HG03571 (cell line): Measurements from ENCODE around the gene ACTA2.
"Not testable (repeated sequence)": the region's sequence is repeated elsewhere in the genome, so short reads cannot be mapped to it uniquely, and the experiment has no call there.

Experiments used
- ATAC-seq: cut with Tn5 transposase; IDR thresholded peaks from one replicate; pipeline ENCODE4 v1.9.1; 2021; ENCODE audit not compliant: unreplicated experiment

Gene ACTA2

DNA sequence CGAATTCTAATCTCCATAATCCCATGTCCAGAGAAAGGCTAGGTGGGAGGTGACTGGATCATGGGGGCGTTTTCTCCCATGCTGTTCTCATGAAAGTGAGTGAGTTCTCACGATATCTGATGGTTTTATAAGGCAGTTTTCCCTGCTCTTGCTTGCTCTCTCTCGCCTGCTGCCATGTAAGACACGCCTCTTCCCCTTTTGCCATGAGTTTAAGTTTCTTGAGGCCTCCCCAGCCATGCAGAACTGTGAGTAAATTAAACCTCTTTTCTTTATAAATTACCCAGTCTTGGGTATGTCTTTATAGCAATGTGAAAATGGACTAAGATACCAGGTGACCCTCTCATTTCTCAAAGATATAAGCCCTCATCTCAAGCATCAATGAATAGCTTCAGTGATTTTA, 1.1 kb upstream of the ACTA2 start:
- no peak for ATAC-seq

DNA sequence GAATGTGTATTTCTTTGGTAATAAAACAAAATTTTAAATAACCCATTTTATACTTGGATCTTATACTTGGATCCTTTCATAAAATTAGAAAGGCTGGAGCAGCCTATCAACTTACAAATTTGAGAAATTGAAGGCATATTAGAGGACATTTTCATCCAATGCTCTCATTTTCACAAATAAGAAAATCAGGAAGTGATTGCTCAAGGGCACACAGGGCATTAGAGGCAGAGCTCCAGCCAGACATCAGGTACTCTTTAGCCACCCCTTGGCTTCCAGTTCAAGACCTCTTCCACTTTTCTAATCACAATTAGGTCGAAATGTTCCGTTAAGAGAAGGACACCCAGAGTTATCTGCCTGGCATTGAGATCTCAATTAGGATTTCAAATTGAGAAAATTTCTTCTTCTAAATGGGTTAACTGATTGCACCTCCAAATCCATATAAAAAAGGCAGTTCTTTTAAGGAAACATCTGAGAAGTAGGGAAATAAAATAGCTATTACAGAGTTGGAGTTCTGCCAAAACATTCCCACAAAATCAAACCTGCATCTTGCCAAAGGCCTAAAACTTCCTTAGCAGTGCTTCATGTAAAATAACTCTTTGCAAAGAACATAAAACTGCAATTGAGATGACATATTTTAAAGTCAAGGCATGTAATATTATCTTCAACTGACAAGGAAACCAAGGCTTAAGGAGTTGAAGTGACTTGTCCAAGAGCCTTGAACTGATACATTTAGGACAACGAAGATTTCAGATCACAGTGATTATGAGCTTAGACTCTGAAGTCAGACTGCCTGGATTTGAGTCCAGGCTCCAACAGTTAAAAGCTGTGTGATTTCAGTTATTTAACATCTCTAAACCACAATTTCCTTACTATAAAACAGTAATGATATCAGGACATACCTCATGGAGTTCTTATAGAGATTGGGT, 2.4 kb downstream of the ACTA2 start:
- no peak for ATAC-seq

DNA sequence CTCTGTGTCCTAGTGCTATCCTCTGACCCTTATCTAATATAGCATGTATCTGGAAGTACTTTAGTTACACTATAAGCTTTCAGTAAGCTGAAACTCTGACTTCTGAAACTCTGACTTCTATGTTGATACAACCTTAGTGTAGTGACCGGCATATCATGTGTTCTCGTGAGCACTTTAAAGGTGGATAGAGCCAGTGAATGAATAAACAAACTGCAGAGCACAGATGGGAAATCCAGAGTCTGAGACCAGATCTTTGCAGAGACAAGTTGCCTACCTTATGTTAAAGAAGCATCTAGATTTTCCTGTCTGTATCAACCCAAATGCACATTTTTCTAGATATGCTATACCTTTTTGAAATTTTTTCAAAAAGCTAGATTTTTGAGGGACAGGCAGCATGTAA, 3.5 kb downstream of the ACTA2 start:
- no peak for ATAC-seq

- ATAC-seq, result no peak
These were observed 5.5 kb downstream of the ACTA2 start for GRCh38 chr10:88946965-88947590.

DNA sequence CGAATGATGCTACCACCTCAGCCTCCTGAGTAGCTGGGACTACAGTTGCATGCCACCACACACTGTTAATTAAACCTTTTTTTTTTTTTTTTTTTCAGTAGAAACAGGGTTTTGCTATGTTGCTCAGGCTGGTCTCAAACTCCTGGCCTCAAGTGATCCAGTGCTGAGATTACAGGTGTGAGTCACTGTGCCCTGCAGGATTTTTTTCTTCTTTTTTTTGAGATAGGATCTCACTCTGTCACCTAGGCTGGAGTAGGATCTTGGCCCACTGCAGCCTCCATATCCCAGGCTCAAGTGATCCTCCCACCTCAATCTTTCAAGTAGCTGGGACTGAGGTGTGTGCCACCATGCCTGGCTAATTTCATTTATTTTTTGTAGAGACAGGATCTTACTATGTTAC, 6.4 kb downstream of the ACTA2 start:
- ATAC-seq, result no peak

GRCh38 chr10:88944813-88945212, 7.8 kb downstream of the ACTA2 start:
- no peak for ATAC-seq

DNA sequence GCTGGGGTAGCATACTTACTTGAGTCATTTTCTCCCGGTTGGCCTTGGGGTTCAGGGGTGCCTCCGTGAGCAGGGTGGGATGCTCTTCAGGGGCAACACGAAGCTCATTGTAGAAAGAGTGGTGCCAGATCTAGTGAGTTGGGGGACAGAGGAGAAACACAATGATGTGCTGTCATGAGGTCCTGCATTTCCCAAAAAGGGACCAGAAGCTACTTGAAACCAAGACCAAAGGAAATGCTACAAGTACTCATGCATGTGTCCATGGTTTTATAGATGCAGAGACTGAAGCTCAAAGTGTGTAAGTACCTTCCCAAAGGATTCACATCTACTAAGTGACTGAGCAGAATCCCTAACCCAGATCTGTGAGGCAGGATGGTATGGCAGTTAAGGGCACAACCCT, 8.8 kb downstream of the ACTA2 start:
- ATAC-seq, result no peak

DNA sequence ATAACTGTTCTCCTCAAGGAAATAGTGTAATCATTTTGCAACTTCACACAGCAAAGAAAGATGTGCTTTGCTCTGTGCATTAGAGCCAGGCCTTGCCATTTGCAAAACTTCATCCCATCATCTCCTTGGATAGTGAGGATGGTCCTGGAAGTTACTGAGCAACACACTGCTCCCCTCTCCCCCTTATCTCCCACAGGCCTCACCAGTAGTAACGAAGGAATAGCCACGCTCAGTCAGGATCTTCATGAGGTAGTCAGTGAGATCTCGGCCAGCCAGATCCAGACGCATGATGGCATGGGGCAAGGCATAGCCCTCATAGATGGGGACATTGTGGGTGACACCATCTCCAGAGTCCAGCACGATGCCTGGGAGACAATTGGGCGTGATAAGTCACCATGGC, 11.5 kb downstream of the ACTA2 start:
- no peak for ATAC-seq

DNA sequence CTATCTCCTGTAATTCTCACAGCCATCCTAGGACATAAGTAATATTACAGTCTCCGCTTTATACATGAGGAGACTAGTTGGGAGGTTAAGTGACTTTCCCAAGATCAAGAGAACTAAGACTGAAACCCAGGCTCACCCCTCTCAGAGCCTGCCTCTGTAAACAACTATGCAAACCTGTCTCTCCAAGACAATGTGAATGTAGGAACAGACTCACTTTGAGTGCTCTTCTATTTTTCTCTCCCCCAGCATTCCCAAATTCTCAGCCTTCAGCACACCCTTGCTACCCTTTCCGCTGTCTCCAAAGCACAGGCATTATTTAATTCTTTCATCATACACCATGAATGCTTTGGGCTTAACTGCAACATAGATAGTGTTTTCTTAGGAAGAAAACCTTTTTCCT, 13.6 kb downstream of the ACTA2 start:
- ATAC-seq, result no peak

DNA sequence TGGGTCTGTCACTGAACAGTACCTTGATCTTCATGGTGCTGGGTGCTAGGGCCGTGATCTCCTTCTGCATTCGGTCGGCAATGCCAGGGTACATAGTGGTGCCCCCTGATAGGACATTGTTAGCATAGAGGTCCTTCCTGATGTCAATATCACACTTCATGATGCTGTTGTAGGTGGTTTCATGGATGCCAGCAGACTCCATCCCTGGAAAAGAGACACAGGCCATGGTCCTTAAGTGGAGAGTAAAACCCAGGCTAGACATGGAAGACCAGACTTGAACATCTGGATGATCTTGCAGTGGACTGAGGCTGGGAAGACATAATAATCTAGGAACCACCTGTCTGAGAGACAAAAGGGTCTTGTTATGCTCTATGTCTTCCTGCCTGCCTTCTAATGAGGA, 14.5 kb downstream of the ACTA2 start:
- no peak for ATAC-seq

GRCh38 chr10:88936656-88937055, 15.9 kb downstream of the ACTA2 start:
- no peak for ATAC-seq

- no peak for ATAC-seq
These were observed 17.5 kb downstream of the ACTA2 start for GRCh38 chr10:88934900-88935672.

DNA sequence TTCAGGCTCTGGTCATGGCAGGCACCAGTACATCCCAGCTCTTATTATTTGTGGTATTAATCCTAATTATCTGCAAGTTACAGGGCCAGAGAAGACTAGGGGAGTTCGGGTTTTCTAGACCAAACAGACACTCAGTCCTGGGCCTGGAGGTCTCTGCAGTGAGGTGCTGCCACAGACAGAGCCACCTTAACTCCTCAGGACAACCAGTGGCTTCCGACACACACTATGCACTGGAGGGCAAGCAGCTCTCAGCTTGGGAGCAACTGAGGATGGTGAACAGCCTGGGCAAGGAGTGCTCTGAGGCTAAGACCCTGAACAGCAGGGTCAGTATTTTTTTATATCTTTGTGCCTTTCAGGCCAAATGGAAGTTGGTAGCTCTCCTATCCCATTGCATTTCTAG, 19.0 kb downstream of the ACTA2 start:
- ATAC-seq, result no peak

- ATAC-seq, result no peak
These were observed 19.9 kb downstream of the ACTA2 start for GRCh38 chr10:88932539-88933256.

DNA sequence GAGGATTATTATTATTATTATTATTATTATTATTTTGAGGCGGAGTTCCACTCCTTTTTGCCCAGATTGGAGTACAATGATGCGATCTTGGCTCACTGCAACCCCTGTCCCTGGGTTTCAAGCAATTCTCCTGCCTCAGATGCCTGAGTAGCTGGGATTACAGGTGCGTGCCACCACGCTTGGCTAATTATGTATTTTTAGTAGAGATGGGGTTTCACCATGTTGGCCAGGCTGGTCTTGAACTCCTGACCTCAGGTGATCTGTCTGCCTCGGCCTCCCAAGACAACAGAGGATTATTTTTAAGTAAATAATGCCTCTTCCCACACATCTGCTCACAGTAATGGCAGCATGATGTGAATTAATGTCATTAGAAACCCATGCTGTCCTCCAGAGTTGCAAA, 20.5 kb downstream of the ACTA2 start:
- not testable (repeated sequence) for ATAC-seq

DNA sequence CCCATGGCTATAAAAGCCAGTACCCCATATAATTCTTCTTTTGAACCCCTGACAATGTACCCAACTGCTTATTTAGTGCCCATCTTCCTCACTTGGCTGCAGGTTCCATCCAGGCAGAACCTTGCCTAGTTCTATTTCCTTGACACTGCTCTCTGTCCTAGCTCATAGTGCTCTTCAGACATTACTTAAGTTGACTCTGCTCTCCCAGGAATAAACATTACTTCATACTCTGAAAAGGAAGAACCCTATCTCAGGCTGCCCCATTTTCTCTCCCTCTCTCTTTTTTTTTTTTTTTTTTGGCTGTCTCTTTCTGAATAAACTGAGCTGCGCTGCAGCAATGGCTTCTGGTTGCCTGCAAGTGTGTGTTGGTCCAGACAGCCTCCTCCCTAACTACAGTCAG, 21.0 kb downstream of the ACTA2 start:
- ATAC-seq, result no peak

GRCh38 chr10:88928254-88928653, 24.3 kb downstream of the ACTA2 start:
- no peak for ATAC-seq

DNA sequence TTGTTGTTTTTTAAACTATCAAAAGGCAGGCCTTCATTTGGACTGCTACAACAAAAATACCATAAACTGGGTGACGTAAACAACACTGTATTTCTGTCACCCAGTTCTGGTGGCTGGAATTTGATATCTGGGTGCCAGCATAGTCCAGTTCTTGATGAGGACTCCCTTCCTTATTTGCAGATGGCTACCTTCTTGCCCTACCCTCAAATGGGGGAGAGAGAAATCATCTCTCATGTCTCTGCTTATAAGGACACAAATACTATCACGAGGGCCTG, 25.2 kb downstream of the ACTA2 start:
- no peak for ATAC-seq

GRCh38 chr10:88926566-88927415, 25.8 kb downstream of the ACTA2 start:
- no peak for ATAC-seq

DNA sequence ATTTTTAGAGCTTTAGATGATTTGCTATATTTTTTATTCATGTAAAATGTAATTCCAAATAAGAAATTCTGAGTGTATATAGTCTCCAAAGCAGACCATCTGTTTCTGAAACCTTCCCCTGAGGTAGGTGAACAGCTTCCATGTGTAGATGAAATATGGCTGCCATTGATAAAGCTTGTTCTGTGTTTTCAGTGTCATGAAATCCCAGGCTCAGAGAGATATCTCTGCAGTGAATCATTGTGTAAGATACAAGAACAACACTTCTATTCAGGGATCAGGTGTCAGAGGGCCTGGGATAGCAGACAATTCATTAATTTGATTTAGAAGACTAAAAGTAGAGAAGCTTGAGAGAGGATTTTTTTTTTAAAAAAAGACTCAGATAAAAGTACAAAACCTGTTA, 29.1 kb downstream of the ACTA2 start:
- ATAC-seq, result no peak
